ENCODE measurements around the gene GASK1A.

GASK1A gene

DNA sequence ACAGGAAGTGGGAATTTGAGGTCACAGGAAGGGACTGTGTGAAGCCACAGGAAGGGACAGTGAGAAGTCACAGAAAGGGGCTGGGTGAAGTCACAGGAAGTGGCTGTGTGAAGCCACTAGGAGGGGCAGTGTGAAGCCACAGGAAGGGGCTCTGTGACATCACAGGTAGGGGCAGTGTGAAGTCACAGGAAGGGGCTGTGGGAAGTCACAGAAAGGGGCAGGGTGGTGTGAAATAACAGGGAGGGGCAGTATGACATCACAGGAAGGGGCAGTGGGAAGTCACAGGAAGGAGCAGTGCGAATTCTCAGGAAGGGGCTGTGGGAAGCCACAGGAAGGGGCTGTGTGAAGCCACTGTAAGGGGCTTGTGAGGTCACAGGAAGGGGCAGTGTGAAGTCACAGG, 35.8 kb downstream of the GASK1A start:
- no peak for DNase-seq

GRCh38 chr3:43015572-43015971, 36.5 kb downstream of the GASK1A start:
- DNase-seq, result no peak

- DNase-seq, result no peak
Observed at GRCh38 chr3:43015991-43016865, 37.1 kb downstream of the GASK1A start.

- no peak for DNase-seq
Observed at GRCh38 chr3:43017004-43017403, 37.9 kb downstream of the GASK1A start.

DNA sequence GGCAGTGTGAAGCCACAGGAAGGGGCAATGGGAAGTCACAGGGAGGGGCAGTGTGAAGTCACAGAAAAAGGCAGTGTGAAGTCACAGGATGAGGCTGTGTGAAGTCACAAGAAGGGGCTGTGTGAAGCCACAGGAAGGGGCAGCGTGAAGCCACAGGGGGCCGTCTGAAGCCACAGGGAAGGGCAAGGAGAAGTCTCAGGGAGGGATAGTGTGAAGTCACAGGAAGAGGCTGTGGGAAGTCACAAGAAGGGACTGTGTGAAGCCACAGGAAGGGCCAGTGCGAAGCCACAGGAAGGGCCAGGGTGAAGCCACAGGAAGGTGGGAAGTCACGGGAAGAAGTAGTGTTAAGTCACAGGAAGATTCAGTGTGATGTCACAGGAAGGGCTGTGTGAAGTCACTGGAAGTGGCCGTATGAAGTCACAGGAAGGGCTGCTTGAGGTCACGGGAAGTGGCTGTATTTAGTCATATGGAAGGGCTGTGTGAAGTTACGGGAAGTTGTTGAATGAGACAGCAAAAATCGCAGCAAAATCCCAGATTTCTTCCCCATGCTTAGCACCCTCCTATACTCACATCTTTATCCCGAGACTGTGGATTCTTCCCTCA, 38.6 kb downstream of the GASK1A start:
- DNase-seq, result no peak

DNA sequence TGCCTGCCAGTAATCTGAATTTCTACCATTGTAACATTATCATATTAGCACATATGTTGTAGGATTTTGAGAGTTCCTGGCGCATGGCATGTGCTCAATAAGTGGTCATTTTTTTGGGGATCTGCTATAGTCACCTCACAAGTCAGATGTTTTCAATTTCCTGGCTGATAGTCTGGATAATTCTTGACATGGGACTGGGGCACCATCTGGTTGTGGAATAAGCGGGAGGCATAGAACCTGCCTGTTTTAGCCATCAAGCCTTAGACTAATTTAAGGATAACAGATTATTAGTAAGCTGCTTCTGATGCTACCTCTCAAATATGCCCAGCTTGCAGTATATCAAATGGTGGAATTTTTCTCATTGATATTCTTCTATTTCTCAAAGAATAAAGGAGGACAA, 39.1 kb downstream of the GASK1A start:
- no peak for DNase-seq

- DNase-seq, result no peak
Observed at GRCh38 chr3:43019006-43019809, 40.1 kb downstream of the GASK1A start.

DNA sequence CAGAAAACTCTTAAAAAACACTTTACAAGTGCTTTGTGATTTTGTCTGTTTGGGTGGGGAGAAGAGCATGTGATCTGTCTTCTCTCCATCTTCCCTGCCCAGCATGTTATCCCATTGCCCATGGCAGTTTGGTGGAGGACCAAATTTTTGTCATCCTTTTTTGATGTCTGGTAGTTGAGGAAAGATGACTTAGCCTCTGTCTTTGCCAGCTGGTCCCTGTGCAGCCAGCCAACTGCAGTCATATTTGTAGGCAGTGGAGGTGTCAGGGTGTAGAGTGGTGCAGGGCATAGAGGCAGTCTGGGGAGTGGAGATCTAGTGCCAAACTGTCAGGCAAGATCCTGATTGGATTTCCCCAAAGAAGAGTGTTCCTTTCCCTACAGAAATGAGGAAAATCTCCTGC, 40.7 kb downstream of the GASK1A start:
- DNase-seq, result no peak

DNA sequence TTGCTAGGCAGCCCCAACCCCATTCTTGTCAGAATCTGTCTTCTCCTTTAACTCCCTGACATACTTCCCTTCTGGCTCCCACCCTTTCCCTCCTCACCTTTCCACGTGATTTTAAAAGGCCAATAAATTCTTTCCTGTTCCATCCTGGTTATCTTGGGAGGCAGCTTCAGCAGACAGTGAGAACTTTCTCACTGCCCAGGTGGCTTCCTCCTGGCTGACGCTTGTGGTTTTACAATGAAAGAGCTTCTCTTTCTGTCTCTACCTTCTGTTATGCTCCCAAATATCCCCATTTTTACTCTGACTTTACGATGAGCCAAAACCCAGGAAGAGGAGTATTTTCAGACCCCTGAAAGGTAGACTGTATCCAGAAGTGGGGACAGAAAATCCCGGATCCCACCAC, 42.1 kb downstream of the GASK1A start:
- no peak for DNase-seq

DNA sequence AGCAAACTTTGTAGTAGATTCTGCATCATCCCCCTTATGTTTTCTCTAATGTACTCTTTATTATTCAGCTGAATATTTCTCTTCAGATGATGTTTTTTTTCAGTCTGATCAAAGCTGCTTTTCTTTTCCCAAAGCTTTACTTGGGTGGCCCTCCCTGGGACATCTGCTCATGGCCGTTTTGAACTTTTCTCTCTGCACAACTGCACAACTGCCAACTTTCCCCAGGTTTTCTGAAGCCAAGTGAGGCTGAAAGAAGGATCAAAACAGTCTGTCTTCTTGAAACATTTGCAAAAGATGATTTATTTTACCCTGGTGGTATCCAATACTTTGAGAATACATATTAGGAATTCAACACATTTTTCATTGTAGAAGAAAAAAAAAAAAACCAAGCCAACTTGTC, 43.0 kb downstream of the GASK1A start:
- no peak for DNase-seq

- DNase-seq, result no peak
Observed at GRCh38 chr3:43023066-43023465, 44.0 kb downstream of the GASK1A start.

GRCh38 chr3:43023746-43024145, 44.6 kb downstream of the GASK1A start:
- no peak for DNase-seq

- DNase-seq, result no peak
Observed at GRCh38 chr3:43024181-43024885, 45.2 kb downstream of the GASK1A start.

GRCh38 chr3:43025423-43025822, 46.3 kb downstream of the GASK1A start:
- no peak for DNase-seq

- DNase-seq, result no peak
Observed at GRCh38 chr3:43028001-43028400, 48.9 kb downstream of the GASK1A start.

DNA sequence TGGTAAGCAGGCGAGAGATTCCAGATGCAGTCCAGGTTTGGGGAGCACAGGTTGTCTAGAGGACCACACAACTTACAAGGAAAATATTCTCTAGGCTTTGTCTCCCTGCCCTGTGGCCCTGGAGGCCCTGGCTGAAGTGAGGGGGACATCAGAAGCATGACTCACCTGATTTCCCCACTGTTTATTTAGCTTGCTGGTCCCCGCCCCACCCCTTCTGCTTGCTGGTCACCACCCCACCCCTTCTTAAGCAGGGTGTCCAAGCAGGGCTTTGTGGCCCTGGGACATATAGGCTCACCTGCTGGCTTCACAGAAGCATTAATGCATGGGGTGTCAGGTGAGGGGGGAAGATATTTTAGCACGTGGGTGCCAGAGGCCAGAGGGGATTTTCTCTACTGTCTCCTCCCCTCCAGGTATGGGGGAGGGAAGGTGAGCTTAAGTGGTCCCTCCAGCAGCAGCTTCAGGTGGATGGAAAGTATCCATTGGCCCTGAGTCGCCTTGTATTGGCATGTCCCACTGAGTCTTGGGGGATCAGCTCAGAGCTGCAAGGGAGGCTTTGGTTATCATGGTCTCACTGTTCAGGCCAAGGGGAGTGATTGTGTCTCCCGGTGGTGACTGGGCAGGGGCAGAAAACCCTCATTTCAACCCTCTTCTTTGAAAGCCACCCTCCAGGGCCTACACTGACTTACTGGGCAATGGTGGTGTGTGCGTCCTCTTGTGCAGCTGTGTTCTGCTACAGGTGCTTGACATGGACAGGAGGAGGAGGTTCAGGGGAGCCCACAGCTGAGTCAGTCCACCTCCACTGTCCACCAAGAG, 49.8 kb downstream of the GASK1A start:
- no peak for DNase-seq

DNA sequence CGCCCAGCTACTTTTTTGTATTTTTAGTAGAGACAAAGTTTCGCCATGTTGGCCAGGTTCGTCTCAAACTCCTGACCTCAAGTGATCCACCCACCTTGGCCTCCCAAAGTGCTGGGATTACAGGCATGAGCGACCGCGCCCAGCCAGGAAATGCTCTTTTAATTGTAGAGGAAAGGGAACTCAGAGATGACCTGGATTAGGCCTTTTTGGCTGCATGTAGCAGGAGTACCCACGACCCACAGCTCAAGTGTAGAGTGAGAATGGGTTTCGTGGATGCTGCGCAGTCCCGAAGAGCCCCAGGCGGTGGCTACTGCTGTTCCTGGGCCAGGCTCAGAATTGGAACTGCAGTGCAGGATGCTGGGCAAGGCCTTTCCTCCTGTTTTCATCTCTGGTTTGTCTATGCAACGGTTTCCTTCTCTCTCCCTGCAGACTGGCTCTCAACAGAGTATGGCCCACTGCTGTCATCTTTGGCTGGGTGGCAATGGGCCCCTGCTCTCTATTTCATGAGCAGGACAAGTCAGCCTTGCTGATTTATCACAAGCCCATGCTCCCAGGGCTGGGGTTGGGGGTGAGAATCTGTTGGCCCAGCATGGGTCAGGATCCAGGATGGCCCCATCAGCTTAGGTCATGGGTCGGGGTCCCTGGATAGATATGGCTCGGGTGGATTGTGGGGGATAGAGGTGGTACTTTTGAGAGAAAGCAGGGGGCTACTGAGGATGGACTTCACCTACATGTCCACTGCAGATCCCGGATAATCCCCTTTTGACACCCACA, 51.2 kb downstream of the GASK1A start:
- DNase-seq, result no peak

GRCh38 chr3:43031485-43031884, 52.4 kb downstream of the GASK1A start:
- no peak for DNase-seq

- DNase-seq, result no peak
Observed at GRCh38 chr3:43031889-43032545, 52.9 kb downstream of the GASK1A start.

Data from cerebellar nuclear complex (tissue), 1 donor.